CD4-positive, alpha-beta T cell (primary cell): ENCODE measurements around the gene ESRRB. TPM values are rescaled to one million over a fixed set of nuclear protein-coding genes. Genes with fewer than 3 reads are reported as not detected.
"Not testable (repeated sequence)": the region's sequence is repeated elsewhere in the genome, so short reads cannot be mapped to it uniquely, and the experiment has no call there.

Experiments
- ATAC-seq: fragments of 200-7000 bp; cut with Tn5 transposase; one replicate; pipeline ENCODE4 v1.10.0; 2022; ENCODE audit warnings: mild to moderate bottlenecking; ENCODE audit not compliant: poor library complexity
- CTCF ChIA-PET: fragments of 350-600 bp; sonication (Branson Sonifier 250); formaldehyde crosslinking; loops from one replicate; lab custom pipeline; 2021; ENCODE audit warnings: antibody characterized with exemption, inconsistent platforms; lab: Charles Lee
- POLR2A ChIA-PET: fragments of 350-600 bp; sonication (Branson Sonifier 250); formaldehyde crosslinking; loops from one replicate; lab custom pipeline; 2021; ENCODE audit warnings: antibody characterized with exemption, inconsistent platforms; lab: Charles Lee
- DNase-seq, 14 experiments: peaks; one replicate each; pipeline ENCODE4 v3.0.0-alpha.2; 2013 to 2020; ENCODE audit warnings: mixed read lengths in 2 of 14
- H3K27ac ChIP-seq, 2 donors: one replicate each; pipeline versions ENCODE4 v1.5.1 to v1.7.0; 2013; ENCODE audit warnings: low read length in 2 of 2, low read depth in 1 of 2, mild to moderate bottlenecking in 1 of 2
- H3K27me3 ChIP-seq, 2 experiments: 1 replicate in 1 of 2; 2 replicates in 1 of 2; pipeline versions ENCODE4 v1.6.1 to v1.7.0; 2013; ENCODE audit warnings: low read length in 2 of 2, control low read depth in 1 of 2, mild to moderate bottlenecking in 1 of 2, moderate library complexity in 1 of 2; ENCODE audit not compliant: insufficient read depth in 2 of 2, control insufficient read depth in 1 of 2
- H3K36me3 ChIP-seq: one replicate; pipeline ENCODE4 v1.6.1; 2013; ENCODE audit warnings: low read length, control low read depth; ENCODE audit not compliant: insufficient read depth
- H3K4me1 ChIP-seq: one replicate; pipeline ENCODE4 v1.6.1; 2013; ENCODE audit warnings: low read length, control low read depth; ENCODE audit not compliant: insufficient read depth
- H3K4me3 ChIP-seq: one replicate; pipeline ENCODE4 v1.5.1; 2013; ENCODE audit warnings: mild to moderate bottlenecking, low read length, moderate library complexity
- H3K9me3 ChIP-seq, 2 experiments: 1 replicate in 1 of 2; 2 replicates in 1 of 2; pipeline versions ENCODE4 v1.6.1 to v1.7.0; 2013; ENCODE audit warnings: low read length in 2 of 2, mild to moderate bottlenecking in 2 of 2, control low read depth in 1 of 2, moderate library complexity in 1 of 2; ENCODE audit not compliant: control insufficient read depth in 1 of 2, insufficient read depth in 1 of 2
- H3K27ac Mint-ChIP-seq: one replicate; pipeline ENCODE4 v1.8.0; 2020; ENCODE audit warnings: mixed read lengths
- H3K27me3 Mint-ChIP-seq: one replicate; pipeline ENCODE4 v1.8.0; 2021; ENCODE audit warnings: mixed read lengths
- H3K36me3 Mint-ChIP-seq: one replicate; pipeline ENCODE4 v1.8.0; 2021; ENCODE audit warnings: low read depth, mixed read lengths
- H3K4me1 Mint-ChIP-seq: one replicate; pipeline ENCODE4 v1.8.0; 2021; ENCODE audit warnings: low read depth, mixed read lengths
- H3K4me3 Mint-ChIP-seq: one replicate; pipeline ENCODE4 v1.8.0; 2020; ENCODE audit warnings: mild to moderate bottlenecking, mixed read lengths
- H3K9me3 Mint-ChIP-seq: one replicate; pipeline ENCODE4 v1.8.0; 2020; ENCODE audit warnings: mixed read lengths
- CTCF ChIP-seq: fragments of 200-600 bp; IDR thresholded peaks from one replicate; pipeline ENCODE4 v1.8.0; 2022; ENCODE audit warnings: antibody characterized with exemption, mild to moderate bottlenecking
- intact Hi-C, 2 experiments: fragments of 100-400 bp; cut with DNase I in 1 of 2; cut with micrococcal nuclease in 1 of 2; formaldehyde crosslinking; loops; one replicate each; pipeline versions ENCODE4 v1.15.1 to v1.9.0; 2023 to 2025; cut with DNase I, micrococcal nuclease
- total RNA-seq, 174 experiments: library from RNA in 2 of 174; stranded (reverse) in 2 of 174; gene quantifications; one replicate each; pipeline ENCODE4 v1.2.3 and lab custom pipeline; 2021 to 2026

ESRRB gene
- total RNA-seq, 2 experiments from 2014 or later, result 0.17 to 0.27 TPM

- Histone ChIP-seq H3K4me1 (no peaks in the 10 kb centered on the region), H3K36me3 (no peaks in the 10 kb centered on the region), H3K27ac (no peak overlapping the region), H3K4me3 (no peak overlapping the region), H3K27me3 (peaks cover 10 to 12% of the 10 kb centered on the region in 2 experiments), H3K9me3 (peaks cover 0 to 4% of the 10 kb centered on the region in 2 experiments)
- peaks cover 53% of the 10 kb centered on the region for H3K27me3 Mint-ChIP-seq
- ATAC-seq, result no peak
- intact Hi-C loops, result no loop called here
- H3K9me3 Mint-ChIP-seq, result peaks cover 9% of the 10 kb centered on the region
- no peak overlapping the region for H3K4me3 Mint-ChIP-seq
- TF ChIP-seq CTCF, result no peak
- CTCF ChIA-PET, result no interaction called here
- no peaks in the 10 kb centered on the region for H3K4me1 Mint-ChIP-seq
- no peak overlapping the region for H3K27ac Mint-ChIP-seq
- DNase-seq, result no peak
- POLR2A ChIA-PET, result no interaction called here
- no peaks in the 10 kb centered on the region for H3K36me3 Mint-ChIP-seq
These were observed 149.3 kb downstream of the ESRRB start for GRCh38 chr14:76525106-76525821.

GRCh38 chr14:76531085-76531484 is 155.1 kb downstream of the ESRRB start:
- no peak overlapping the region for H3K27ac ChIP-seq
- H3K36me3 Mint-ChIP-seq, result no peaks in the 10 kb centered on the region
- no peaks in the 10 kb centered on the region for H3K9me3 ChIP-seq
- DNase-seq (no peak), ATAC-seq (no peak)
- intact Hi-C loops, result no loop called here
- TF ChIP-seq CTCF, result no peak
- no peak overlapping the region for H3K4me3 ChIP-seq
- ChIA-PET POLR2A (no interaction called here), CTCF (no interaction called here)
- H3K9me3 Mint-ChIP-seq, result no peaks in the 10 kb centered on the region
- peaks cover 29% of the 10 kb centered on the region for H3K27me3 Mint-ChIP-seq
- H3K4me1 Mint-ChIP-seq, result no peaks in the 10 kb centered on the region
- no peaks in the 10 kb centered on the region for H3K36me3 ChIP-seq
- no peaks in the 10 kb centered on the region for H3K4me1 ChIP-seq
- H3K27me3 ChIP-seq, result peaks cover 0 to 4% of the 10 kb centered on the region in 2 experiments
- no peak overlapping the region for H3K4me3 Mint-ChIP-seq
- no peak overlapping the region for H3K27ac Mint-ChIP-seq

- Histone ChIP-seq H3K27me3 (peaks cover 0 to 4% of the 10 kb centered on the region in 2 experiments), H3K4me3 (no peak overlapping the region), H3K9me3 (no peaks in the 10 kb centered on the region), H3K4me1 (no peaks in the 10 kb centered on the region), H3K36me3 (no peaks in the 10 kb centered on the region), H3K27ac (no peak overlapping the region)
- POLR2A ChIA-PET, result no interaction called here
- no peaks in the 10 kb centered on the region for H3K36me3 Mint-ChIP-seq
- H3K27me3 Mint-ChIP-seq, result peaks cover 28% of the 10 kb centered on the region
- intact Hi-C loops, result no loop called here
- CTCF ChIA-PET, result no interaction called here
- no peak overlapping the region for H3K27ac Mint-ChIP-seq
- DNase-seq, result no peak
- ATAC-seq, result no peak
- H3K4me1 Mint-ChIP-seq, result no peaks in the 10 kb centered on the region
- no peak for TF ChIP-seq CTCF
- no peaks in the 10 kb centered on the region for H3K9me3 Mint-ChIP-seq
- no peak overlapping the region for H3K4me3 Mint-ChIP-seq
These were observed 155.9 kb downstream of the ESRRB start for GRCh38 chr14:76531821-76532318.

GRCh38 chr14:76536636-76537035 is 160.7 kb downstream of the ESRRB start:
- H3K4me1 Mint-ChIP-seq, H3K36me3 ChIP-seq, H3K4me1 ChIP-seq, H3K9me3 ChIP-seq, CTCF ChIA-PET, H3K27ac ChIP-seq, H3K27me3 ChIP-seq, ATAC-seq, intact Hi-C loops, H3K9me3 Mint-ChIP-seq, H3K27ac Mint-ChIP-seq, H3K36me3 Mint-ChIP-seq, H3K4me3 ChIP-seq, DNase-seq, POLR2A ChIA-PET, H3K4me3 Mint-ChIP-seq: not testable (repeated sequence)
- H3K27me3 Mint-ChIP-seq, result peaks cover 34% of the 10 kb centered on the region
